GM10847 (cell line): ENCODE measurements around the gene KCNA5.

Experiments
- POLR2A ChIP-seq: IDR thresholded peaks from 2 replicates; pipeline ENCODE4 v1.6.1; 2011; ENCODE audit not compliant: insufficient read length; ENCODE audit errors: extremely low read depth

KCNA5 gene

DNA sequence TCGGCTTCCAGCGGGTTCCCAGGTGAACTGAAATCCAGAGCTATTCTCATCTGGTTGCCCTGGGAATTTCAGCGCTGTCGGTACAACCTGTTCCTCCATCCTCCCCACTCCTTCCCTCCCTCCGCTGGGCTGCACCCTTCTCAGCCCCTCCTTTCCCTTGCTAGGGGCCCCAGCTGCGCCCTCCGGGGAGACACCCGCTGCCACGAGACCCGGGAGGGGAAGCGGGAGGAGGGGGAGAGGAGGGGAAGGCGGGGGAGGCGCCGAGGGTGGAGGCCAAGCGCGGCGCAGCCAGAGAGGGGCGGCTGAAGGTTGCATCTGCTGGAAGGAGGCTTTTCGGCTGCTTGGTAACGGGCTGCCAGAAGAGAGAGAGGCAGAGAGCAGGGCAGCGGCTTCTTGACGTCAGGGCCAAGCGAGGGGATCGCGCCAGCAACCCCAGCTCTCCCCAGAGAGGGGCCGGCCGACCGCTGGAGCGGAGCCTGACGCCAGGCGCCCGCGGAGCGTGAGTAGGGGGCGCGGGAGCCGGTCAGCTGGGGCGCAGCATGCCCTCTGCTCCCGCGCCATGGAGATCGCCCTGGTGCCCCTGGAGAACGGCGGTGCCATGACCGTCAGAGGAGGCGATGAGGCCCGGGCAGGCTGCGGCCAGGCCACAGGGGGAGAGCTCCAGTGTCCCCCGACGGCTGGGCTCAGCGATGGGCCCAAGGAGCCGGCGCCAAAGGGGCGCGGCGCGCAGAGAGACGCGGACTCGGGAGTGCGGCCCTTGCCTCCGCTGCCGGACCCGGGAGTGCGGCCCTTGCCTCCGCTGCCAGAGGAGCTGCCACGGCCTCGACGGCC, at the start of gene KCNA5:
KCNA5 (plus strand) TSS at position 291 of the 831 bp plus-strand sequence; CDS start at position 560, 269 bp downstream.
- no peak for TF ChIP-seq POLR2A

DNA sequence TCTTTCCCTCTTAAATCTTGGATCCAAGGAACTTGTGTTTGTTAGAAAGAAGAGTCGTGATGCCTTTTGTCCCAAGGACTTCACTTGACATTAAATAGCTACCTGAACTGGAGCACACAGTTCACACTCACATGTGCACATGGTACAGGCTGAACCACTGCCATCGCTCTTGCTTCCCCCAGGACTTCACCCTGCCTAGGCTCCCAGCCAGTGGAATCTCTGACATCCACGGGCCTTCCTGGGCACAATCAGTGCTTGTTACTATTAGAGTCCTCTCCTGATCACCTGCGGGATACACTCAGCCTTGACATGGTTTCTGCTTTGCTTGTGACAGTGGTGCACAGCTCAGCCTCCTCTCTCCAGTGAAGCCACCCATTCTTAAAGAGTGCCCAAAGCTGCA, 49.1 kb upstream of the KCNA5 start:
- no peak for TF ChIP-seq POLR2A

DNA sequence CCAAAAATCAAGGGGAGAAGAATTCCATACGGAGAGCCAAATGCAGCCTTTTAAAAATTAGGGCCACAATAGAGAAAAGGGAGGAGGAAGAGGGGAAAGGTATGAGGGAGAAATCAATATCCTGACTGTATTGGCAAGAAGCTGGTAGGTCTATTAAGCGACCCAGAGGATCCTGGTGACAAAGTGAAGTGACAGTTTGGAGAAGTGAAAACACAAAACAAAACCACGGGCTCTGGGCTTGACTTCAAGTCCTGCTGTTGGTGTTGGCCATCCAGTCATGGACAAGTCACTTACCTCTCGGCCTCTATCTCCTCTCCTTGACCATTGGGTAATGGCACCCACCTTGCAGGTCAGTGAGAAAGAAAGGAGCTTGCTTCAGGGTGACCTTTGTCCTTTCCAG, 47.0 kb upstream of the KCNA5 start:
- TF ChIP-seq POLR2A, result no peak

DNA sequence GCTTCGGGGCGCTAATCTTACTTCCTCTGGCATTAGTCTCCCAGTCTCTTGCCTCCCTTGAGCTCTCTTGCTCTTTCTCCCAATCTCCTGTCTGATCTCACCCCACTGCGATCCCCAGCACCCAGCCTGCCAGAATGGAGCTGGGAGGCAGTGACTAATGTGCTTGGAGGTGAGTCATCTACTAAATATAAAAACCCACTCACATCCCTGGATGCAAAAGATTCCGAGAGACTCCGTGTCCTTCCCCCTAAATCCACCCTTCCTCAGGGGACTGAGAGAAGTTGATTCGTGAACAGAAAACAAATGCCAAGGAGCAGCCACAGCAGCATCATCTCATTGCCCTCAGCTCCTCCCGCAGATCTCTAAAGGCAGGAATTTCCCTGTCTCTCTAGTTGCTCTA, 45.7 kb upstream of the KCNA5 start:
- no peak for TF ChIP-seq POLR2A

DNA sequence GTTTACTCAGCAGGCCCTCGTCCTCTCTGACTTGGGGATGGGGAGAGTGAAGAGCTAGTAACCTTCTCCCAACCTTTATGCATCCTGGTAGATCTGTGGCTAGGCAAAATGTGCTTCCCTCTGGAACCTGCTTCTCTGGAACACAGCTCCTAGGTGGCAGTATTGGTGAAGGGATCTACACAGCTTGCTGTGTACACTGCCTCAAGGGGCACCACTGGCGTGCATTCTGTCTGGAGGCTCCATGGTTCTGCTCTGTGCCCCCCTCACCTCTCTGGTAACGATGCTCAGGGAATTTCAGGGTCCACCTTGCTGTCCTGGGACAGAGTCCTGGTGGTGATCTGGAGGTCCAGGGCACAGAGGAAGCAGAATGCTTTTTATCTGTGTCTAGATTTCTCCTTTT, 43.5 kb upstream of the KCNA5 start:
- TF ChIP-seq POLR2A, result no peak

DNA sequence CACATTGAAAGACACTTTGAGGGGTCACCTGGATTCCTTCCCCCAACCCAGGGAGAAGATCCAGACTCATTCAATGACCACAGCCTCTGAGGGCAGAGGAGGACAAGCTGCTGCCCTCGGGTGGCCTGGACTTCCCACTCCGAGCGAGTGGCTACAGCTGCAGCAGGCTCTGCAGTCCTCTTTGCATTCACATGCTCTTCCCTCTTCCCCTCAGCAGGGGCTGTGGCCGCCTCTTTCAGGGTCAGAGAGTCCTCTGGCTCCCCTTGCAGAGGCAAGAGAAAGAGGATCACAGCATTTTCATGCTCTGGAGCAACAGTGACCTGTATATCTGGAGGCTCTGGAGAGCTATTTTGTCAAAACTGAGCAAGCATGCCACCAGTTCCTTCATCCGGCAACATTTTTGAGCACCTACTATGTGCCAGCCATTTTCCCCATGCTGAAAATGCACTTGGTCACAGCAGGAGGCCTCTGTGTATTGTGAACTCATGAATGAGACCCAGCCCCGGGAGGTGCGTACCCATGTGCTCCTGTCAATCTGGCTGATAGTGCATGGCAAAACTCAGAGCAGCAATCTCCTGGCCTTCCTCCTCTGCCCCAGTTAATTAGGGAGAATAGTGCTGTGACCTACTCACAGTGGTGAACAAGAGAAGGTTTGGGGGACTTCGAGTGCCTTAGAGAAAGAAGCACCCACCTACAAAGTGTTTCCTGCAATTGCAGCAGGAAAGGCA, 42.9 kb upstream of the KCNA5 start:
- TF ChIP-seq POLR2A, result no peak

DNA sequence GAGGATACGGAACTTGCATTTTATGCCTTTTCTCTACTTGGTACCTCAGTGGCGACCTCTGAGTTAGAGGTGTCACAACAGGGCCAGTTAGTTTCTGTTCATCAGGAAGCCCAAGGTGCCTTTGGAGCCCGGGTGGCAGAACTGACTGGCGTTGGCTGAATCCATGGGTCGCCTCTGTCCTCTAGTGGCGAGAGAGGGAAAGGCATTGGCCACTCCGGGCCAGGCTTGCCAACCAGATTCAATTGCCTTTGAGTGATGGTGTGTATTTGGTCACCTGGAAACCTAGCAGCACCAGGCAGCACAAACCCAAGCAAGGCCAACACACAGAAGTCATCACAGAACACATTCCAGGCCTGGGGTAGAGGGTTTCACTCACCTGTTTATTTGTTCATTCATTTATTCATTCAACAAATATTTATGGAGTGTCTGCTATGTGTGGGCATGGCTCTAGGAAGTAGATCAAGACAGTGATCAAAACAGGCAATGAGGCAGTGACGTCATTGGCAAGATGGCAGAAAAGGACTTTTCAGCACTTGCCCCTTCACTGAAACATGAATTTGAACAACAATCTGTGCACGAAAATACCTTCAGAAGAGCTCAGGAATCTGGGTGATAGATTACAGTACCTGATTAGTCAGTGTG, 40.5 kb upstream of the KCNA5 start:
- TF ChIP-seq POLR2A, result no peak

DNA sequence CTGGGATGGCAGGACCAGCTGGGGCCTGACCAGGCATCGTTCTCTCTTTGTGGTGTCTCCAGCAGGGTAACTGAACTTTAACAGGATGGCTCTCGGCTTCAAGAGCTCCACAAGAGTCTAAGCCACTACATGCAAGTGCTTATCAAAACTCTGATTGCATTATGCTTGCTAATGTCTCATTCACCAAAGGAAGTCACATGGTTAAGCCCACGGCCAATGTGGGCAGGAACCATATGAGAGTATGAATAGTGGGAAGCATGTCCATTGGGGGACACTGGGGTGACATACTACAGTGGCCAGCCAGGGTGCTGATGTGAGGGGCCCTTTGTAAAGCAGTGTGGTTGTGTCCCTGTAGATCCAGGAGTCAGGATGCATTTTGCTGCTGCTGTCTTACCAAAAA, 35.0 kb upstream of the KCNA5 start:
- no peak for TF ChIP-seq POLR2A

DNA sequence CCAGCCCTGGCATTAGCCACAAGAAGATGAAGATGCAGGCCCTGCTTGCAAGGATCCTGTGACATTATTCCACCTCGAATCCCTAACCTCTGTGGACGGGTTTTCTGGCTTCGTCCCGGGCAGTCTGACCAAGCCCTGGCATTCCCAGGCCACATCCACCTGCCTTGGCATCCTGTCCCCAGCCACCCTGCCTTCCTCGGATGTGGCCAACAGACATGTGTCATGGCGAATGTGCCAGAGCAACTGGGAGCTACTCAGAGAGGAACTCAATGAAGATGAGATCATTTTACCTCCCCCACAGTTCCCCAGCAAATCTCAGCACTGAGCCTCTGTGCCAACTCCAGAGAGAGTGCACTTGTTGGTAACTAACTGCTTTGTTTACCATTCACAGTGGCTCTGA, 33.5 kb upstream of the KCNA5 start:
- no peak for TF ChIP-seq POLR2A

DNA sequence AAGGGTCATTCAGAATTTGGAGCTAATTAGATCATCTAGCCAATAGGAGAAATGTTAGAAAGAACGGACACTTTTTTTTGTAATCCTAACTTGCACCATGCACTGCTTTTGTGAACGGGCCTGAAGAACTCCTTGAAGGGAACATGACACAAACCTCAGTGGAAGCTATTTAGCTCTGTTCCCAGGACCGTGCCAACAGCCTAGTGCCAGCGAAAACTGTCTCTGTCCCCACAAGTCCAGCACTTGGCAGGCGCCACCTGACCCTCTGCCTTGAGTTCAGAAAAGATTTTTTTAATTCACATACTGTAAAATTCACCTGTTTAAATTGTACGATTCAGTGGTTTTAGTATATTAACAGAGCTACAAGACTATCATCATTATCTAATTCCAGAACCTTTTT, 31.3 kb upstream of the KCNA5 start:
- TF ChIP-seq POLR2A, result no peak

DNA sequence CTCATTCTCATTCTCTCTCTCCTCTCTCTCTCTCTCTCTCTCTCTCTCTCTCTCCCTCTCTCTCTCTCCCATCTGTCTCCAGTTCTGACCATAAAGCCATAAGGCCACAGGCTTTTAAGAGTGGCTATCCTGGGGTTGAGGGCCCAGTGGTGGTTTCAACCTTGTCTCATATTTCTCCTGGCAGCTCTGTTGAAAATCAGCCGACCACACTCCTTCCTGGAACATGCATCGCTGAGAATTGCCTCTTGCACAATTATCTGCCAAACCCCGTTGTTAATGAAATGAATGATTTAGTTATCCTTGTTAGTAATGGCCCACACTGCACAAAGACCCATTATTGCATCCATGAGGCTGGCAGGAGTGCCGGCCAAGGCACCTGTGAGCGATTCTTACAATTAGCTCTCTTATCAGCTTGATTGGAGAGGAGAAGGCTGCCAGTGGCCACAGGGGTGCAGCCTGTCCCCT, 30.4 kb upstream of the KCNA5 start:
- TF ChIP-seq POLR2A, result no peak

DNA sequence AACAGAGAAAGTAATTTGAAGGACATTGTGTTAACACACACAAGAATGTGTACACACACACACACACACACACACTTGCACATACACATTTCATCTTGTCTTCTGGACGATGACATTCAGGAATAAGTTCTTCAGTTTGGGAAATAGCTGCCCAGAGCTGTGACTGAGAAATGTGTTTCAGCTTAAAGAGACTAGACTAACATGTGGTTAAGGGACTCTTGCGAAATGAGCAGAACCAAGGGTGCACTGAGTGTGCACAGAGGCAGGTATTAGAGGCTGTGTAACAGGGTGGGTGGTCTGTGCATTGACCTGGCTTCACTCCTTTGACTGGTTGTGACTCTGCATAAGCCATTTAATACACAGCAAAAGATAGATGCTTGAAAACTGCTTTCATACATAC, 29.4 kb upstream of the KCNA5 start:
- no peak for TF ChIP-seq POLR2A

DNA sequence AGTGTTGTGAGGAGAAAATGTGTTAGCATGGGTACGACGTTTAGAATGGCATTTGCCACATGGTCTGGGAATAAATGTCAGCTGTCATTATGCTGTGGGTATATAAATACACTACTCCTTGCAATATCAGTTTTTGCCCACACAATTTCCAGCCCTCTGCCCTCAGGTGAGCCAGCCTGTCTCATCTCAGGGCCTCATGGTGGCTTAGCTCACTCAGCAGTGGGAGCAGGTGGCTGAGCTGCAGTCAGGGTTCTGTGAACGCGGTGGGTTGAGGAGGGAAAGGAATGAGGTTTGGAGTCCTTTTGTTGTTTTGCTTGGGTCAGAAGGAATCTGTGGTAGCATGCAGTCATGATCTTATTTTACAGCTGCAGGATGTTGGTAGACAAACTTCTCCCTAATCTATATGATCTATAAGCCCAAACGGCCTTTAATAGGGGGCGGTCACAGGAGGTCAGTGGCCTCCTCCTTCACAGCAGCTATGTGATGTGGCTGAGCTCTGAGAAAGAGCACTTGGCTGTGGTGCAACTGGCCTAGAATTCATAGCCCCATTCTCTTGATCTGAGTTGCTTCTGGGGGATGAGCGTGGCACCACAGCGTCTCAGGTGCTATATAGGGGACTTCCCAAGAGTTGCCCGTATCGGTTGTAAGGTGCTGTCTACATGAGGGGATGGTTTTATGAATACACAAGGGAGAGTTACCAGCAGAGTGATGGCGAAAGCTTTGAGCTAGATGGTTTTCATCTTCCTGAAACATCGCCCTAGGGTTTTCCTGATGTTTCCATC, 27.8 kb upstream of the KCNA5 start:
- no peak for TF ChIP-seq POLR2A

DNA sequence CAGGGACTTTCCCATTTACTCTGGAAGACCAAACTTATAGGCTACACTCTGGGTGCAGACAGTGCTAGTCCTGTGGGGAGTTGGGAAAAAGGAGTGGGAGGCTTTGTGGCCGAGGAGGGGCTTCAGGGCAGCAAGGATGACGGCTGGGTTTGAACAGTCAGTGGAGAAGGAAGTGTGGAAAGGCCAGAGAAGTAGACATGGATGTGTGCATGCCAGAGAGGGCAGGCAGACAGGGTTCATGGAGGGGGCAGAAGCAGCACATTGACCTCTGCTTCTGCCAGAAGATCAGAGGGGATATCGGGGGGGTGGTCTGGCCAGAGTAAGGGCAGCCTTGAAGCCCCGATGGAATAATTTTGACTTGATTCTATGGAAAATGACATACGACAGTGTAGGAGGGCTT, 27.2 kb upstream of the KCNA5 start:
- TF ChIP-seq POLR2A, result no peak
